Stimulated activated CD8-positive, alpha-beta memory T cell treated with anti-CD3 and anti-CD28 coated beads, Interleukin-7, amount 100 ng/mL, for 48 hours (primary cell): ENCODE measurements around the gene NRP2.

Source experiments
- DNase-seq, 2 donors: peaks; one replicate each; pipeline ENCODE4 v3.0.0-alpha.2; 2020; ENCODE audit warnings: low read depth in 1 of 2; ENCODE audit errors: extremely low read depth in 1 of 2

NRP2 gene

GRCh38 chr2:205686783-205687640 is 4.7 kb downstream of the NRP2 start:
- DNase-seq = no peak

- DNase-seq = no peak
Observed at GRCh38 chr2:205687641-205687956, 5.3 kb downstream of the NRP2 start.

- DNase-seq = no peak
Observed at GRCh38 chr2:205688417-205689200, 6.3 kb downstream of the NRP2 start.

- no peak for DNase-seq
Observed at GRCh38 chr2:205689820-205690219, 7.5 kb downstream of the NRP2 start.

GRCh38 chr2:205692104-205692503 is 9.8 kb downstream of the NRP2 start:
- no peak for DNase-seq

GRCh38 chr2:205694256-205694655 is 12.0 kb downstream of the NRP2 start:
- DNase-seq = no peak

- no peak for DNase-seq
Observed at GRCh38 chr2:205695460-205695991, 13.2 kb downstream of the NRP2 start.

- DNase-seq = no peak
Observed at GRCh38 chr2:205696331-205696926, 14.1 kb downstream of the NRP2 start.

- DNase-seq = no peak
Observed at GRCh38 chr2:205696927-205697441, 14.7 kb downstream of the NRP2 start.

GRCh38 chr2:205698286-205699268 is 16.3 kb downstream of the NRP2 start:
- DNase-seq = no peak

GRCh38 chr2:205699515-205700289 is 17.4 kb downstream of the NRP2 start:
- DNase-seq = no peak

- DNase-seq = no peak
Observed at GRCh38 chr2:205700331-205701132, 18.2 kb downstream of the NRP2 start.

GRCh38 chr2:205701509-205701908 is 19.2 kb downstream of the NRP2 start:
- DNase-seq = no peak

GRCh38 chr2:205702576-205702975 is 20.3 kb downstream of the NRP2 start:
- DNase-seq = no peak

GRCh38 chr2:205703471-205704126 is 21.3 kb downstream of the NRP2 start:
- no peak for DNase-seq

GRCh38 chr2:205704127-205704741 is 21.9 kb downstream of the NRP2 start:
- DNase-seq = no peak

- DNase-seq = no peak
Observed at GRCh38 chr2:205705511-205706349, 23.4 kb downstream of the NRP2 start.
